Psoas muscle (tissue), 8 donors: ENCODE results near the gene C22orf31. TPM values are rescaled to one million over a fixed set of nuclear protein-coding genes. Genes with fewer than 3 reads are reported as not detected.

Experiments
- ATAC-seq, 4 donors: fragments of 200-7000 bp; cut with Tn5 transposase; one replicate each; pipeline ENCODE4 v1.9.1; 2020; ENCODE audit warnings: moderate library complexity in 3 of 4, mild to moderate bottlenecking in 2 of 4
- DNase-seq, 2 donors: peaks; one replicate each; pipeline ENCODE4 v3.0.0-alpha.2; 2020
- H3K27ac ChIP-seq: fragments of 200-600 bp; one replicate; pipeline ENCODE4 v1.8.0; 2022
- H3K27me3 ChIP-seq, 3 donors: fragments of 200-600 bp in 1 of 3; one replicate each; pipeline versions ENCODE4 v1.6.1 to v1.8.0; 2013 to 2022; ENCODE audit warnings: low read length in 2 of 3, mild to moderate bottlenecking in 2 of 3, moderate library complexity in 1 of 3; ENCODE audit not compliant: insufficient read depth in 3 of 3
- H3K36me3 ChIP-seq, 2 donors: fragments of 200-600 bp in 1 of 2; one replicate each; pipeline versions ENCODE4 v1.6.1 to v1.8.0; 2013 to 2022; ENCODE audit warnings: low read depth in 1 of 2, mild to moderate bottlenecking in 1 of 2, moderate library complexity in 1 of 2; ENCODE audit not compliant: insufficient read depth in 1 of 2
- H3K4me1 ChIP-seq: fragments of 200-600 bp; one replicate; pipeline ENCODE4 v1.8.0; 2022
- H3K4me3 ChIP-seq: fragments of 200-600 bp; one replicate; pipeline ENCODE4 v1.8.0; 2022; ENCODE audit warnings: mild to moderate bottlenecking
- H3K9me3 ChIP-seq: fragments of 200-600 bp; one replicate; pipeline ENCODE4 v1.8.0; 2022
- CTCF ChIP-seq: fragments of 200-600 bp; IDR thresholded peaks from one replicate; pipeline ENCODE4 v1.8.0; 2022; ENCODE audit warnings: antibody characterized with exemption
- WGBS, 3 donors: extraction: QIAGEN DNeasy Blood & Tissue Kit; methylation state at CpG; one replicate each; pipeline versions ENCODE4 v1.1.6 to v1.1.7; 2013; 5-methylcytosine and 5-hydroxymethylcytosine counted together
- intact Hi-C, 2 donors: fragments of 100-400 bp; cut with DNase I; formaldehyde crosslinking; loops; one replicate each; pipeline versions ENCODE4 v1.11.0 to v1.14.2; 2022
- polyA plus RNA-seq, 3 donors: library from polyadenylated mRNA; stranded (reverse); fragments of 200-250 nt; gene quantifications; one replicate each; pipeline ENCODE4 v1.2.3, GENCODE V29; 2013
- total RNA-seq, 4 donors: library from RNA; stranded (reverse); fragmentation: NEBNext Ultra II Directional in 2 of 4; extraction: Animal tissue kit (Norgen Biotek cat#: 25700) in 2 of 4; gene quantifications; one replicate each; pipeline versions ENCODE4 v1.2.1 to v1.2.4, GENCODE V29; 2021 to 2023
- donor health status: healthy with polysubstance abuse.
- donor health status: DM: no; HTN: no; CAD: no; lungs with moderate emphysema.
- donor health status: Bipolar disorder and iron deficiency.
- donor health status: healthy.
- donor health status: DM: yes; HTN: yes; CAD: no.
- donor health status: DM: no; HTN: no; CAD: no.
- donor health status: DM: no; HTN: no; CAD: no.
- donor health status: DM: yes; HTN: yes; CAD: no.

C22orf31 gene
- total and polyA plus RNA-seq, 7 donors, result not detected

- intact Hi-C loops, result loop anchor here in 1 of 2 donors (5.0 kb wide), 1 partner anchor 60 kb away; no protein-coding TSS in a partner anchor
- Histone ChIP-seq H3K27ac (no peak overlapping the region), H3K36me3 (no peaks in the 10 kb centered on the region), H3K27me3 (no peaks in the 10 kb centered on the region), H3K4me1 (peaks cover 10% of the 10 kb centered on the region), H3K9me3 (no peaks in the 10 kb centered on the region), H3K4me3 (no peak overlapping the region)
- no peak for ATAC-seq
- no peak for DNase-seq
- TF ChIP-seq CTCF, result no peak
- WGBS, 3 donors, result 43 to 61% (median 58%) methylated on average over 4 of the region's 4 CpGs
These were observed 30.6 kb upstream of the C22orf31 start for GRCh38 chr22:29092243-29092642.

DNA sequence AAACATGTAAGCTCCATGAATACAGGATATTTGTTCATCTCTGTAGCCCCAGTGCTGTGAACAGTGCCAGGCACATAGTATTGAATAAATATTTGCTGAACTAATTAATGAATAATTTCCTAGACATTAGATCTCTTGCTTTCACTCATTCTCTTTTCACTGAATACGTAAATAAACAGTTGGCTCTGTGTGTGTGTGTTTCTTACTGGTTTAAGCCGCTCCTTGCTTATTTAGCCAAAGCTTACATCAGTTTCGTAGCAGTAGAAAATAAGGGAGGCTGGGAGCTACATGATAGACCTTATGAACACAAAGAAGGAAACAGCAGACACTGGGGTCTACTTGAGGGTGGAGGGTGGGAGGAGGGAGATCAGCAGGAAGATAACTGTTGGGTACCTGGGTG, 28.4 kb upstream of the C22orf31 start:
- no peak overlapping the region for H3K4me3 ChIP-seq
- peaks cover 10% of the 10 kb centered on the region for H3K4me1 ChIP-seq
- intact Hi-C loops, result loop anchor here in 1 of 2 donors (5.0 kb wide), 1 partner anchor 62 kb away; no protein-coding TSS in a partner anchor
- no peak overlapping the region for H3K27ac ChIP-seq
- H3K27me3 ChIP-seq, result no peaks in the 10 kb centered on the region
- no peak for TF ChIP-seq CTCF
- no peaks in the 10 kb centered on the region for H3K9me3 ChIP-seq
- no peak for DNase-seq
- WGBS, 3 donors, result 81 to 91% (median 83%) methylated on average over 3 of the region's 3 CpGs
- ATAC-seq, result no peak
- H3K36me3 ChIP-seq, result no peaks in the 10 kb centered on the region

DNA sequence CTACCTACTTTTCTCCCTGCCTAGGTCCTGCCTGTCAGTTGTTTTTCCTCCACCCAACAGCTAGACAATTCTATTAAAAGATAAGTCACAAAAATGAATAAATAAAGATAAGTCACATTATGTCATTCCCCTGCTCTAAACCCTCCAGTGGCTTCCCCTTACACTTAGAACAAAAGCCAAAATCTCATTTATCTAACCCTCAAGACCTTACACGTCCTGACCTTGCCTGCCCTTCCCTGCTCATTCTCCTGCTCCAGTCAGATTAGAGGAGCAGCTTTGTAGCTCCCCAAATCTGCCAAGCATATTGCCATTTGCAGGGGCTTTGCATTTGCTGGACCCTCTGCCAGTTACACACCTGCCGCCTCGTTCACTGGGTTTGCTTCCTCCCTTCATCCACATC, 27.9 kb upstream of the C22orf31 start:
- TF ChIP-seq CTCF, result no peak
- Histone ChIP-seq H3K4me1 (peaks cover 10% of the 10 kb centered on the region), H3K27me3 (no peaks in the 10 kb centered on the region), H3K4me3 (no peak overlapping the region), H3K27ac (no peak overlapping the region), H3K36me3 (no peaks in the 10 kb centered on the region), H3K9me3 (no peaks in the 10 kb centered on the region)
- intact Hi-C loops, result no loop called here
- 56 to 58% (median 57%) methylated on average over 3 of the region's 3 CpGs for WGBS, 3 donors
- ATAC-seq (no peak), DNase-seq (no peak)

DNA sequence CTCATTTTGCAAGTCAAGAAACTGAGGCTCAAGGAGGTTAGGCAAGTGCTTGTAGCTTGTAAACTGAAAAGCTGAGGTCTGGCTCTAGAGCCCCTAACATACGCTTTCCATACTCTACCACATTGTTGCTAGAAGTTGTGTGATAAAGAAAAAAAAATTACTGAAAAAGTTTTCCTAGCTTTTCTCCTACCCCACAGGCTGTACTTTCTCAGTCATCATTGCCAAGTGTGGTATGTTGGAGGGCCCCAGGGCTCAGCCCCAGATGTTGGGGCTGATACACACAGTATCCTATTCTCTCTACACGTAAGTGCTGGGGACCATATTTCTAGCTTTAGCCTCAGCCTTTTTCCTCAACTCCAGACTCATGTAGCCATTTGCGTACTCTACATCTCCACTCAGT, 27.2 kb upstream of the C22orf31 start:
- no peaks in the 10 kb centered on the region for H3K36me3 ChIP-seq
- no peak for DNase-seq
- 90 to 95% (median 93%) methylated on average over 3 of the region's 3 CpGs for WGBS, 3 donors
- peaks cover 10% of the 10 kb centered on the region for H3K4me1 ChIP-seq
- no peaks in the 10 kb centered on the region for H3K9me3 ChIP-seq
- no peak overlapping the region for H3K27ac ChIP-seq
- ATAC-seq, result no peak
- H3K4me3 ChIP-seq, result no peak overlapping the region
- H3K27me3 ChIP-seq, result no peaks in the 10 kb centered on the region
- TF ChIP-seq CTCF, result no peak
- intact Hi-C loops, result no loop called here

DNA sequence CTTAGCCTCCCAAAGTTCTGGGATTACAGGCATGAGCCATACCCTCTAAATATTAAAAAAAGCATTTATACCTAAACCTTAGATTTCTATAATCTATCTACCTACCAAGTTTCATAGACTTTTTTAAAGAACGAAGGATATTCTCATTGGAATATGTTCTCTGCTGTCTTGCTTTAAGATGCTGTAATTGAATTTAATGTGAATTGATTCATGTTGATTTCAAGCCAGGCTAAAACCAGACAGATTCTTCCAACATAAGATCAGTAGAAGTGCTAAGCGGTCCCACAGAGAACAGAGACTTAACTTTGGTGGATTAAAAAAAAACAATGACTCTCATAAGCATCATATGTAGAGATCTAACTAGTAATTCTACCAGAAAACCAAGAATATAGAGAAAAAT, 25.4 kb upstream of the C22orf31 start:
- 88 to 92% (median 90%) methylated on average over 2 of the region's 2 CpGs for WGBS, 3 donors
- Histone ChIP-seq H3K9me3 (no peaks in the 10 kb centered on the region), H3K27me3 (no peaks in the 10 kb centered on the region), H3K36me3 (no peaks in the 10 kb centered on the region), H3K4me3 (no peak overlapping the region), H3K4me1 (peaks cover 3% of the 10 kb centered on the region), H3K27ac (no peak overlapping the region)
- DNase-seq (no peak), ATAC-seq (no peak)
- no peak for TF ChIP-seq CTCF
- intact Hi-C loops, result no loop called here
